Activated CD4-positive, alpha-beta T cell treated with anti-CD3 and anti-CD28 coated beads, Interleukin-2, amount 10 ng/mL, durations not matched to agents 24 days and 14 days (primary cell): ENCODE measurements around the gene ZFYVE27. TPM values are rescaled to one million over a fixed set of nuclear protein-coding genes. Genes with fewer than 3 reads are reported as not detected.
A peak's percentile ranks its signal among the peaks of the same experiment; 100 is the strongest.

Source experiments
- DNase-seq: peaks from one replicate; pipeline ENCODE4 v3.0.0; 2022
- H3K27ac Mint-ChIP-seq: one replicate; pipeline ENCODE4 v1.8.0; 2022; ENCODE audit warnings: mild to moderate bottlenecking, mixed read lengths
- H3K27me3 Mint-ChIP-seq: one replicate; pipeline ENCODE4 v1.8.0; 2022; ENCODE audit warnings: mixed read lengths
- H3K36me3 Mint-ChIP-seq: one replicate; pipeline ENCODE4 v1.8.0; 2022; ENCODE audit warnings: low read depth, mild to moderate bottlenecking, mixed read lengths
- H3K4me1 Mint-ChIP-seq: one replicate; pipeline ENCODE4 v1.8.0; 2021; ENCODE audit warnings: mixed read lengths
- H3K4me3 Mint-ChIP-seq: one replicate; pipeline ENCODE4 v1.8.0; 2022; ENCODE audit warnings: mild to moderate bottlenecking, moderate library complexity, mixed read lengths
- H3K9me3 Mint-ChIP-seq: one replicate; pipeline ENCODE4 v1.8.0; 2021; ENCODE audit warnings: mixed read lengths
- intact Hi-C: fragments of 100-400 bp; cut with micrococcal nuclease; formaldehyde crosslinking; loops from one replicate; pipeline ENCODE4 v1.15.1; 2023
- total RNA-seq: library from RNA; stranded (reverse); gene quantifications from 2 replicates; pipeline ENCODE4 v1.2.3, GENCODE V29; 2022

Gene ZFYVE27
- total RNA-seq, 1 donor from 2014 or later, result 42.2 TPM

DNA sequence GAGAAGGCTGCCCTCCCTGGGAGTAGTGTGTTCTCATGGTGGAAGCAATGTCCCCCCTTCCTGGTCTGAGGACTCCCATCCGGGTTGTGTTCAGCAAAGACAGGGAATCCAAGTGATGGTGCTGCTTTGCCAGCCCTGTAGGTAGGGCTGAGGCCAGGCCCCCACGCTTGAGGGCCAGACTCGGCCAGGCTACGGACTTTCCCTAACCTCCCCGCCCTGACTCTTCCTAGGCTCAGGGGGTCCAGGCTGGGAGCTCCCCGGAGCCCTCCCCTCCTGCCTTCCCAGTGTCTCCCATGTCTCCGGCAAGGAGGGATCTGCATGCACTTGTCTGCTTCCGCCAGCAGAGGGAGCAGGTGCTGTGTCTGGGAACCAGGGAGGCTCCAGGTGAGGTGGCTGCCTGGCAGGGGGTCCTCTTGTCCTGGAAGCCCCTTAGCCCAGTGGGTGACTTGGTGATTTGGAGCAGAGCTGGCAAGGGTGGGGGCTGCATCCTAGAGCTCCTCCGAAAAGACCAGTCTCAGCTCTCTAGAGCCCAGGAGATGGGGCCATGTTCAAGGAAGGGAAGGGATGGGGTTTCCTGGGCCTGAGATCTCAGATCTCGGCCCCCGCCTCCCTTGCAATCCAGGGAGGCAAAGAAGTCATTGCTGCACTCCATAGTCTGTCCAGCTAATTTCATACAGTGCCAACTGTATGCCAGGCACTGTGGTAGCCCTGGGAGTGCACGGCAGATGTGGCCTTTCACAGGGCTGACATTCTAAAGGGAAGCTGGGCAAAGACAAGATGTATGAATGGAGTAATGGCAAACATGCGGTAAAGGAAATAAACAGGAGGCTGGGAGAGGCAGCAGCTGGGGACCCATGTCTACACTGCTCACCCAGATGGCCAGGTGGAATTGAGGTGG is 55.1 kb downstream of the ZFYVE27 start:
- Mint-ChIP-seq H3K4me3 (no peak overlapping the region), H3K27ac (no peak overlapping the region)

GRCh38 chr10:97795886-97796285 is 59.0 kb downstream of the ZFYVE27 start:
- Mint-ChIP-seq H3K27me3 (peaks cover 5% of the 10 kb centered on the region), H3K36me3 (no peaks in the 10 kb centered on the region), H3K4me1 (peaks cover 26% of the 10 kb centered on the region), H3K9me3 (peaks cover 15% of the 10 kb centered on the region), H3K4me3 (no peak overlapping the region), H3K27ac (no peak overlapping the region)
- intact Hi-C loops, result loop anchor here (5.0 kb wide), 1 partner anchor 56 kb away; no protein-coding TSS in a partner anchor
- DNase-seq, result no peak

More for the DNA sequence above, 55.1 kb downstream of the ZFYVE27 start:
- DNase-seq, result peak; percentile 92
- H3K27me3 Mint-ChIP-seq, result peaks cover 14% of the 10 kb centered on the region
- H3K9me3 Mint-ChIP-seq, result peaks cover 8% of the 10 kb centered on the region
- intact Hi-C loops, result loop anchor here (1.0 kb wide), 1 partner anchor 77 kb away; no protein-coding TSS in a partner anchor
- H3K4me1 Mint-ChIP-seq, result peaks cover 21% of the 10 kb centered on the region
- no peaks in the 10 kb centered on the region for H3K36me3 Mint-ChIP-seq

DNA sequence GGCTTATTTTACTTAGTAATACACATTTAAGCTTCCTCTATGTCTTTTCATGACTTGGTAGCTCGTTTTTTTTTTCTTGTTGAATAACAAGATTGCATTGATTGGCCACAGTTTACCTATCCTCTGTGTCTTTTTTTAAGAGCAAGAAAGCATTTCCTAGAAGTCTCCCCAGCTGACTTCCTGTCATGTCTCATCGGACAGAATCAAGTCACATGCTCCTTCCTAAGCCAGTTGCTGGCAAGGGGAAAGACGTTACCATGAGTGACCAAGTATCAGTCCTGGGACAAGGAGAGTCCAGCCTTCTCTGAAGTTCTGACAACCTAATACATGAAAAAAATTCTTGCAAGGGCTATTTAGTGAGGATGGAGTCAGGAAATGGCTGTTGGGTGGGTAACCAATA is 59.7 kb downstream of the ZFYVE27 start:
- peak overlapping the region; percentile 70 for H3K4me3 Mint-ChIP-seq
- H3K27ac Mint-ChIP-seq, result peak overlapping the region; percentile 87
- peaks cover 15% of the 10 kb centered on the region for H3K9me3 Mint-ChIP-seq
- H3K27me3 Mint-ChIP-seq, result peaks cover 7% of the 10 kb centered on the region
- DNase-seq, result peak; percentile 84
- no peaks in the 10 kb centered on the region for H3K36me3 Mint-ChIP-seq
- H3K4me1 Mint-ChIP-seq, result peaks cover 26% of the 10 kb centered on the region
- intact Hi-C loops, result loop anchor here (5.0 kb wide), 1 partner anchor 56 kb away; no protein-coding TSS in a partner anchor

- H3K36me3 Mint-ChIP-seq, result no peaks in the 10 kb centered on the region
- peaks cover 7% of the 10 kb centered on the region for H3K27me3 Mint-ChIP-seq
- intact Hi-C loops, result loop anchor here (5.0 kb wide), 1 partner anchor 53 kb away; no protein-coding TSS in a partner anchor
- DNase-seq, result no peak
- peaks cover 19% of the 10 kb centered on the region for H3K4me1 Mint-ChIP-seq
- no peak overlapping the region for H3K4me3 Mint-ChIP-seq
- H3K27ac Mint-ChIP-seq, result no peak overlapping the region
- peaks cover 15% of the 10 kb centered on the region for H3K9me3 Mint-ChIP-seq
These were observed 62.2 kb downstream of the ZFYVE27 start for GRCh38 chr10:97798958-97799610.

- H3K36me3 Mint-ChIP-seq, result no peaks in the 10 kb centered on the region
- H3K9me3 Mint-ChIP-seq, result peaks cover 15% of the 10 kb centered on the region
- DNase-seq, result no peak
- no peak overlapping the region for H3K27ac Mint-ChIP-seq
- H3K27me3 Mint-ChIP-seq, result peaks cover 9% of the 10 kb centered on the region
- intact Hi-C loops, result no loop called here
- H3K4me1 Mint-ChIP-seq, result peaks cover 19% of the 10 kb centered on the region
- no peak overlapping the region for H3K4me3 Mint-ChIP-seq
These were observed 63.5 kb downstream of the ZFYVE27 start for GRCh38 chr10:97800474-97800873.

GRCh38 chr10:97801422-97801821 is 64.5 kb downstream of the ZFYVE27 start:
- peaks cover 10% of the 10 kb centered on the region for H3K4me1 Mint-ChIP-seq

GRCh38 chr10:97805096-97805884 is 68.4 kb downstream of the ZFYVE27 start:
- intact Hi-C loops, result no loop called here
- H3K4me3 Mint-ChIP-seq, result no peak overlapping the region
- no peak overlapping the region for H3K27ac Mint-ChIP-seq
- no peaks in the 10 kb centered on the region for H3K4me1 Mint-ChIP-seq
- no peaks in the 10 kb centered on the region for H3K9me3 Mint-ChIP-seq
- H3K36me3 Mint-ChIP-seq, result no peaks in the 10 kb centered on the region
- DNase-seq, result no peak
- peaks cover 5% of the 10 kb centered on the region for H3K27me3 Mint-ChIP-seq

More at GRCh38 chr10:97801422-97801821, 64.5 kb downstream of the ZFYVE27 start:
- no peak for DNase-seq
- Mint-ChIP-seq H3K27me3 (peaks cover 9% of the 10 kb centered on the region), H3K36me3 (no peaks in the 10 kb centered on the region), H3K4me3 (no peak overlapping the region), H3K27ac (no peak overlapping the region), H3K9me3 (peaks cover 13% of the 10 kb centered on the region)
- intact Hi-C loops, result no loop called here

GRCh38 chr10:97805949-97806348 is 69.0 kb downstream of the ZFYVE27 start:
- no peaks in the 10 kb centered on the region for H3K4me1 Mint-ChIP-seq
- DNase-seq, result no peak
- no peaks in the 10 kb centered on the region for H3K36me3 Mint-ChIP-seq
- peaks cover 3% of the 10 kb centered on the region for H3K27me3 Mint-ChIP-seq
- H3K27ac Mint-ChIP-seq, result no peak overlapping the region
- no peaks in the 10 kb centered on the region for H3K9me3 Mint-ChIP-seq
- intact Hi-C loops, result no loop called here
- no peak overlapping the region for H3K4me3 Mint-ChIP-seq

GRCh38 chr10:97810446-97810845 is 73.5 kb downstream of the ZFYVE27 start:
- Mint-ChIP-seq H3K36me3 (no peaks in the 10 kb centered on the region), H3K4me3 (no peak overlapping the region), H3K27ac (no peak overlapping the region), H3K27me3 (no peaks in the 10 kb centered on the region), H3K9me3 (no peaks in the 10 kb centered on the region), H3K4me1 (no peaks in the 10 kb centered on the region)
- intact Hi-C loops, result no loop called here
- DNase-seq, result no peak

Other genes starting within 250 kb of the ZFYVE27 start
- 100 and 103 TPM in 2 replicates for gene MMS19, start 238.7 kb upstream of the ZFYVE27 start, total RNA-seq
- 1.8 and 2.1 TPM in 2 replicates for gene UBTD1, start 238.2 kb upstream of the ZFYVE27 start, total RNA-seq
- gene ANKRD2, start 164.3 kb upstream of the ZFYVE27 start, total RNA-seq, result not detected in 2 replicates
- not detected in 2 replicates for gene HOGA1, start 152.7 kb upstream of the ZFYVE27 start, total RNA-seq
- gene C10orf62, start 147.4 kb upstream of the ZFYVE27 start, total RNA-seq, result not detected in 2 replicates
- gene MORN4, start 103.6 kb upstream of the ZFYVE27 start, total RNA-seq, result 2.2 and 2.4 TPM in 2 replicates
- gene PI4K2A, start 96.5 kb upstream of the ZFYVE27 start, total RNA-seq, result 17.8 TPM in 2 replicates
- 1.1 and 1.3 TPM in 2 replicates for gene AVPI1, start 49.9 kb upstream of the ZFYVE27 start, total RNA-seq
- gene MARVELD1, start 23.4 kb upstream of the ZFYVE27 start, total RNA-seq, result 4.6 and 5.6 TPM in 2 replicates
- gene SFRP5, start 34.9 kb downstream of the ZFYVE27 start, total RNA-seq, result not detected in 2 replicates
- 0.33 and 0.37 TPM in 2 replicates for gene GOLGA7B, start 112.7 kb downstream of the ZFYVE27 start, total RNA-seq